ENCODE data around the gene TOMM7. TPM values are rescaled to one million over a fixed set of nuclear protein-coding genes. Genes with fewer than 3 reads are reported as not detected.

Gene TOMM7
- total RNA-seq, 4 donors from 2014 or later = 14.5 to 1,156 (median 144) TPM

DNA sequence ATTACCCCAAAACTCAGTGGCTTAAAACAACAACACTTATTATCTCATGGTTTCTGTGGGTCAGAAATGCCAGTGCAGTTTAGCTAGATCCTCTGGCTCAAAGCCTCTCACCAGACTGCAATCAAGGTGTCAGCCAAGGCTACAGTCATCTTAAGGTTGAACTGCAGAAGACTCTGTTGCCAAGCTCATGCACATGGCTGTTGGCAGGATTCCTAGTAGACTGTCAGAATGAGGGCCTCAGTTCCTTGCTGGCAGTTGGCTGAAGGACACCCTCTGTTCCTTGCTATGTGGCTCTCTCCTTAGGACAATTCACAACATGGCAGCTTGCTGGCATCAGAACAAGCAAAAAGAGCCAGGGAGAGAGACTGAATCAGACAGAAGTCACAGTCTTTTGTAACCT lies 34.7 kb downstream of the TOMM7 start:
- no peaks in the 10 kb centered on the region for H3K4me1 ChIP-seq
- no peaks in the 10 kb centered on the region for H3K9me3 ChIP-seq
- intact Hi-C loops (cut with DNase I; ENCODE audit: low total_unique reads) = no loop called here
- no peak overlapping the region for H3K4me3 ChIP-seq
- no peak for DNase-seq
- H3K36me3 ChIP-seq = no peaks in the 10 kb centered on the region
- H3K27ac ChIP-seq = no peak overlapping the region
- no peak for TF ChIP-seq EP300 (IDR thresholded peaks at IDR 0.05; ENCODE audit: low read depth)
- TF ChIP-seq POLR2AphosphoS5 (IDR thresholded peaks at IDR 0.05) = no peak
- no peak for TF ChIP-seq CTCF (IDR thresholded peaks at IDR 0.05)
- no peak for TF ChIP-seq POLR2A (IDR thresholded peaks at IDR 0.05)
- in situ Hi-C loops (cut with MboI; ENCODE audit: low pct_ligation_motif_present in 1 of 4, low pct_unique_long_range_greater_than_20kb in 1 of 4, low sequenced_read_pairs in 3 of 4) = no loop called here
- no peaks in the 10 kb centered on the region for H3K27me3 ChIP-seq

GRCh38 chr7:22786290-22786932 lies 36.2 kb downstream of the TOMM7 start:
- no peaks in the 10 kb centered on the region for H3K9me3 ChIP-seq
- intact Hi-C loops (cut with DNase I; ENCODE audit: low total_unique reads) (no loop called here), in situ Hi-C loops (cut with MboI; ENCODE audit: low pct_ligation_motif_present in 1 of 4, low pct_unique_long_range_greater_than_20kb in 1 of 4, low sequenced_read_pairs in 3 of 4) (no loop called here)
- H3K4me1 ChIP-seq = no peaks in the 10 kb centered on the region
- DNase-seq = no peak
- 40 to 43% methylated on average over 1 to 3 of the region's 3 CpGs for WGBS, 2 donors (ENCODE audit: low coverage in 1 of 2)
- no peak overlapping the region for H3K4me3 ChIP-seq
- no peaks in the 10 kb centered on the region for H3K27me3 ChIP-seq
- no peaks in the 10 kb centered on the region for H3K36me3 ChIP-seq
- no peak overlapping the region for H3K27ac ChIP-seq
- TF ChIP-seq POLR2AphosphoS5 (IDR thresholded peaks at IDR 0.05) = no peak
- no peak for TF ChIP-seq POLR2A (IDR thresholded peaks at IDR 0.05)

GRCh38 chr7:22784346-22784745 lies 38.3 kb downstream of the TOMM7 start:
- TF ChIP-seq POLR2A (IDR thresholded peaks at IDR 0.05) = no peak
- TF ChIP-seq EP300 (IDR thresholded peaks at IDR 0.05; ENCODE audit: low read depth) = no peak
- TF ChIP-seq CTCF (IDR thresholded peaks at IDR 0.05) = no peak
- no peak for TF ChIP-seq POLR2AphosphoS5 (IDR thresholded peaks at IDR 0.05)
- Histone ChIP-seq H3K9me3 (no peaks in the 10 kb centered on the region), H3K27me3 (no peaks in the 10 kb centered on the region), H3K36me3 (no peaks in the 10 kb centered on the region), H3K4me1 (no peaks in the 10 kb centered on the region), H3K4me3 (no peak overlapping the region), H3K27ac (no peak overlapping the region)
- 31% methylated on average over 1 of the region's 1 CpG; no CpG with 5 or more reads in 1 of the 2 donors for WGBS, 2 donors (ENCODE audit: low coverage in 1 of 2)
- intact Hi-C loops (cut with DNase I; ENCODE audit: low total_unique reads) (no loop called here), in situ Hi-C loops (cut with MboI; ENCODE audit: low pct_ligation_motif_present in 1 of 4, low pct_unique_long_range_greater_than_20kb in 1 of 4, low sequenced_read_pairs in 3 of 4) (no loop called here)
- no peak for DNase-seq

DNA sequence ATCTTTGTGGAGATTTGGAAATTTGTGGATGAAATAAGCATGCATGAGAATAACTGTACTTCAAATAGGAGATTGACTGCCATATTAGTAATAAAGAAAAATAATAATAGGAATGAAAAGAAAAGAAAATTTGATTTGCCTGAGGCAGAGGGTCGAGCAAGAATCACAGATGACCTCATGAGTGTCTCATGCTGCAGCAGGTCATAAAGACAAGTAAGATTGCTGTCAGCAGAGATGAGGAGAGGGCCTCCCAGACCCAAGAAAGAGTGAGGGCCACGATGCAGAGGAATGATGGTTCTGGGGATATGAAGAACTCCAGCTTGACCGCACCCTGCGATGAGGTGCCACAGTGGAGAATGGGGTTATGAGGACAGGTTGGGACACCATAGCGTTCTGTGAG lies 39.2 kb downstream of the TOMM7 start:
- Histone ChIP-seq H3K36me3 (no peaks in the 10 kb centered on the region), H3K4me1 (no peaks in the 10 kb centered on the region), H3K9me3 (no peaks in the 10 kb centered on the region), H3K4me3 (no peak overlapping the region), H3K27ac (no peak overlapping the region), H3K27me3 (no peaks in the 10 kb centered on the region)
- intact Hi-C loops (cut with DNase I; ENCODE audit: low total_unique reads) (no loop called here), in situ Hi-C loops (cut with MboI; ENCODE audit: low pct_ligation_motif_present in 1 of 4, low pct_unique_long_range_greater_than_20kb in 1 of 4, low sequenced_read_pairs in 3 of 4) (no loop called here)
- WGBS, 2 donors (ENCODE audit: low coverage in 1 of 2) = 80 to 82% methylated on average over 3 to 5 of the region's 5 CpGs
- no peak for DNase-seq
- TF ChIP-seq POLR2A (IDR thresholded peaks at IDR 0.05) = no peak
- no peak for TF ChIP-seq EP300 (IDR thresholded peaks at IDR 0.05; ENCODE audit: low read depth)
- no peak for TF ChIP-seq CTCF (IDR thresholded peaks at IDR 0.05)
- no peak for TF ChIP-seq POLR2AphosphoS5 (IDR thresholded peaks at IDR 0.05)
